Renal cortex interstitium (tissue), 11 donors: ENCODE results near the gene TMEM260. TPM values are rescaled to one million over a fixed set of nuclear protein-coding genes. Genes with fewer than 3 reads are reported as not detected.
"Not testable (repeated sequence)": the region's sequence is repeated elsewhere in the genome, so short reads cannot be mapped to it uniquely, and the experiment has no call there.

Source experiments
- DNase-seq, 11 donors: peaks; one replicate each; pipeline ENCODE4 v3.0.0-alpha.2; 2013; ENCODE audit warnings: low read depth in 9 of 11, low spot score in 4 of 11; ENCODE audit errors: extremely low read depth in 1 of 11
- polyA plus RNA-seq, 3 donors: library from polyadenylated mRNA; unstranded; fragments of 120-200 nt; gene quantifications; one replicate each; pipeline ENCODE4 v1.2.1, GENCODE V29; 2013; ENCODE audit not compliant: insufficient read length in 3 of 3

Gene TMEM260
- polyA plus RNA-seq, 3 donors, result 29.4 to 35.7 (median 33.7) TPM

GRCh38 chr14:56659378-56659777 lies 79.8 kb downstream of the TMEM260 start:
- no peak for DNase-seq

GRCh38 chr14:56659964-56660551 lies 80.5 kb downstream of the TMEM260 start:
- peak in 9 of 11 donors; percentile 8 to 38 (median 15) for DNase-seq

GRCh38 chr14:56660677-56661389 lies 81.2 kb downstream of the TMEM260 start:
- no peak for DNase-seq

- no peak for DNase-seq
Observed at GRCh38 chr14:56661478-56661877, 81.9 kb downstream of the TMEM260 start.

GRCh38 chr14:56664811-56665421 lies 85.3 kb downstream of the TMEM260 start:
- no peak for DNase-seq

- no peak for DNase-seq
Observed at GRCh38 chr14:56666294-56666693, 86.7 kb downstream of the TMEM260 start.

- no peak for DNase-seq
Observed at GRCh38 chr14:56666716-56667115, 87.1 kb downstream of the TMEM260 start.

GRCh38 chr14:56667290-56667689 lies 87.7 kb downstream of the TMEM260 start:
- DNase-seq, result not testable (repeated sequence)

- no peak for DNase-seq
Observed at GRCh38 chr14:56676042-56676441, 96.4 kb downstream of the TMEM260 start.

- no peak for DNase-seq
Observed at GRCh38 chr14:56678838-56679237, 99.2 kb downstream of the TMEM260 start.

- peak in 7 of 11 donors; percentile 13 to 24 (median 20) for DNase-seq
Observed at GRCh38 chr14:56686416-56686815, 106.8 kb downstream of the TMEM260 start.

- peak in 2 of 11 donors; percentile 22 to 30 for DNase-seq
Observed at GRCh38 chr14:56687123-56687522, 107.5 kb downstream of the TMEM260 start.

- DNase-seq, result no peak
Observed at GRCh38 chr14:56694609-56695008, 115.0 kb downstream of the TMEM260 start.

- DNase-seq, result not testable (repeated sequence)
Observed at GRCh38 chr14:56695216-56695615, 115.6 kb downstream of the TMEM260 start.

Other genes with a start within 250 kb of the TMEM260 start
- gene OTX2, start 230.7 kb downstream of the TMEM260 start, polyA plus RNA-seq, result not detected